GM12878 (cell line): Measurements from ENCODE around the gene CCL4. TPM values are rescaled to one million over a fixed set of nuclear protein-coding genes. Genes with fewer than 3 reads are reported as not detected.

ENCODE experiments used
- ASH2L ChIP-seq: fragments of 300-600, 200-600 bp; sonication (generic); IDR thresholded peaks from 2 replicates; pipeline ENCODE4 v1.6.1; 2017; ENCODE audit warnings: low read depth, mild to moderate bottlenecking, borderline replicate concordance
- CBFB ChIP-seq: IDR thresholded peaks from 2 replicates; pipeline ENCODE4 v1.6.1; 2016; ENCODE audit warnings: antibody characterized with exemption, low read depth
- CBX5 ChIP-seq: sonication (generic); IDR thresholded peaks from 2 replicates; pipeline ENCODE4 v1.6.1; 2016; ENCODE audit warnings: low read depth, moderate library complexity, mild to moderate bottlenecking, inconsistent platforms
- CEBPB ChIP-seq, 2 experiments: fragments of 150-350 bp in 1 of 2; IDR thresholded peaks; 2 replicates each; pipeline ENCODE4 v1.6.1; 2012 to 2014; ENCODE audit warnings: low read depth in 2 of 2, low read length in 2 of 2, borderline replicate concordance in 1 of 2, inconsistent platforms in 1 of 2
- CHD4 ChIP-seq: fragments of 200-600 bp; sonication (generic); IDR thresholded peaks from 2 replicates; pipeline ENCODE4 v1.6.1; 2016; ENCODE audit warnings: mild to moderate bottlenecking
- ESRRA ChIP-seq: IDR thresholded peaks from 2 replicates; pipeline ENCODE4 v1.6.1; 2012; ENCODE audit warnings: mild to moderate bottlenecking, low read length, improper control_type of control experiment
- ETV6 ChIP-seq, 2 experiments: fragments of 450-650 bp in 1 of 2; IDR thresholded peaks in 1 of 2; conservative IDR thresholded peaks in 1 of 2; 2 replicates each; pipeline ENCODE4 v1.6.1; 2014; ENCODE audit warnings: antibody characterized with exemption in 1 of 2, borderline replicate concordance in 1 of 2, low read depth in 1 of 2, mild to moderate bottlenecking in 1 of 2, moderate library complexity in 1 of 2
- FOS ChIP-seq: IDR thresholded peaks from 3 replicates; pipeline ENCODE4 v1.6.1; 2011; ENCODE audit warnings: borderline replicate concordance; ENCODE audit not compliant: insufficient read length; ENCODE audit errors: extremely low read depth
- HDAC2 ChIP-seq: fragments of 200-600 bp; sonication (generic); IDR thresholded peaks from 2 replicates; pipeline ENCODE4 v1.6.1; 2017
- IKZF2 ChIP-seq, 2 experiments: fragments of 450-650 bp; IDR thresholded peaks; 2 replicates each; pipeline ENCODE4 v1.6.1; 2017; ENCODE audit warnings: mild to moderate bottlenecking in 2 of 2, moderate library complexity in 2 of 2
- IRF4 ChIP-seq: IDR thresholded peaks from 2 replicates; pipeline ENCODE4 v1.6.1; 2011; ENCODE audit warnings: low read depth, low read length
- IRF5 ChIP-seq: fragments of 450-650 bp; IDR thresholded peaks from 2 replicates; pipeline ENCODE4 v1.6.1; 2017; ENCODE audit warnings: borderline replicate concordance
- KAT2A ChIP-seq: conservative IDR thresholded peaks from 2 replicates; pipeline ENCODE4 v1.6.1; 2011; ENCODE audit warnings: low read depth, low read length; ENCODE audit not compliant: control insufficient read depth
- MYC ChIP-seq: IDR thresholded peaks from 2 replicates; pipeline ENCODE4 v1.6.1; 2011; ENCODE audit warnings: mild to moderate bottlenecking, low read length, moderate library complexity, inconsistent platforms; ENCODE audit not compliant: insufficient read depth, insufficient replicate concordance, insufficient read length, severe bottlenecking
- NR2C1 ChIP-seq: fragments of 450-650 bp; IDR thresholded peaks from 2 replicates; pipeline ENCODE4 v1.6.1; 2017; ENCODE audit warnings: antibody characterized with exemption, mild to moderate bottlenecking, moderate library complexity
- NR2C2 ChIP-seq: IDR thresholded peaks from 2 replicates; pipeline ENCODE4 v1.6.1; 2011; ENCODE audit warnings: borderline replicate concordance, low read depth; ENCODE audit not compliant: control insufficient read depth, insufficient read length
- NR2F1 ChIP-seq: fragments of 450-650 bp; conservative IDR thresholded peaks from 2 replicates; pipeline ENCODE4 v1.6.1; 2017; ENCODE audit warnings: mild to moderate bottlenecking
- PAX5 ChIP-seq: IDR thresholded peaks from 2 replicates; pipeline ENCODE4 v1.6.1; 2011; ENCODE audit warnings: low read depth, low read length, borderline replicate concordance
- POLR2AphosphoS5 ChIP-seq: IDR thresholded peaks from 2 replicates; pipeline ENCODE4 v1.6.1; 2011; ENCODE audit warnings: mild to moderate bottlenecking, low read length, inconsistent platforms
- RAD51 ChIP-seq: fragments of 450-650 bp; IDR thresholded peaks from 2 replicates; pipeline ENCODE4 v1.6.1; 2016; ENCODE audit warnings: moderate library complexity, mild to moderate bottlenecking, inconsistent platforms
- RBBP5 ChIP-seq: fragments of 200-600 bp; sonication (generic); conservative IDR thresholded peaks from 2 replicates; pipeline ENCODE4 v1.6.1; 2016
- REST ChIP-seq: IDR thresholded peaks from 2 replicates; pipeline ENCODE4 v1.6.1; 2012; ENCODE audit warnings: mild to moderate bottlenecking, low read depth, low read length
- TAF1 ChIP-seq: IDR thresholded peaks from 2 replicates; pipeline ENCODE4 v1.6.1; 2011; ENCODE audit warnings: mild to moderate bottlenecking, low read depth, low read length, borderline replicate concordance
- TBL1XR1 ChIP-seq: IDR thresholded peaks from 2 replicates; pipeline ENCODE4 v1.6.1; 2012; ENCODE audit warnings: low read depth, low read length, improper control_type of control experiment
- TCF3 ChIP-seq: IDR thresholded peaks from 2 replicates; pipeline ENCODE4 v1.6.1; 2012; ENCODE audit warnings: low read depth, mild to moderate bottlenecking, low read length, borderline replicate concordance; ENCODE audit not compliant: insufficient read depth
- ZNF217 ChIP-seq: fragments of 450-650 bp; IDR thresholded peaks from 2 replicates; pipeline ENCODE4 v1.6.1; 2017; ENCODE audit warnings: antibody characterized with exemption, mild to moderate bottlenecking
- ZNF24 ChIP-seq: fragments of 450-650 bp; IDR thresholded peaks from 2 replicates; pipeline ENCODE4 v1.6.1; 2017; ENCODE audit warnings: antibody characterized with exemption, mild to moderate bottlenecking
- polyA plus RNA-seq, 11 experiments: library from polyadenylated mRNA; depleted of rRNA in 4 of 11; unstranded in 6 of 11; stranded (reverse) in 5 of 11; fragments of >200 nt; fragmentation: Nextera tagmentation in 4 of 11; fragmentation: Illumina TruSeq in 1 of 11; extraction: Ambion mirVana in 4 of 11; extraction: Trizol in 1 of 11; gene quantifications; 1 replicate in 1 of 11; 2 replicates in 10 of 11; pipeline versions ENCODE4 v1.2.1 to v1.2.3, GENCODE V29; 2011 to 2016; ENCODE audit warnings: inconsistent platforms in 2 of 11, missing spikeins in 2 of 11, low read depth in 1 of 11
- total RNA-seq, 4 experiments: library from RNA; depleted of rRNA in 3 of 4; stranded (reverse); fragments of >200 nt in 3 of 4; fragmentation: Illumina TruSeq in 1 of 4; extraction: Trizol in 1 of 4; gene quantifications; 2 replicates each; pipeline versions ENCODE4 v1.2.1 to v1.2.3, GENCODE V29; 2013 to 2021

The CCL4 gene
- total and polyA plus RNA-seq, 10 of the 15 experiments (the other 5 are each of a cell fraction or from before 2014, with no cell fraction given), result 18.7 to 741 (median 79.4) TPM

- TF ChIP-seq MYC (no peak), CEBPB (IDR thresholded peaks at IDR 0.05; ENCODE audit: borderline replicate concordance in 1 of 2, low read depth in 2 of 2, low read length in 2 of 2) (no peak), TCF3 (no peak), FOS (no peak), CBFB (no peak), ZNF24 (no peak), REST (no peak), TBL1XR1 (0 out of 2 replicates have a peak, but pooled peaks have one; percentile 69), CBX5 (no peak), IRF5 (no peak), CHD4 (no peak), NR2F1 (peak; percentile 39), KAT2A (no peak), RBBP5 (no peak), ZNF217 (0 out of 2 replicates have a peak, but pooled peaks have one; percentile 31), NR2C2 (no peak), PAX5 (0 out of 2 replicates have a peak, but pooled peaks have one; percentile 10), RAD51 (no peak), IKZF2 (IDR thresholded peaks at IDR 0.05) (peak; percentile 84), TAF1 (no peak), IRF4 (peak; percentile 6), ETV6 (conservative IDR thresholded peaks at IDR 0.05 in 1 of 2, IDR thresholded peaks at IDR 0.05 in 1 of 2; ENCODE audit: borderline replicate concordance in 1 of 2, low read depth in 1 of 2) (peak in 1 of 2 experiments; percentile 72; a peak in 2 of 4 replicates), POLR2AphosphoS5 (no peak), NR2C1 (no peak), ESRRA (no peak), ASH2L (no peak), HDAC2 (no peak)
Measured at GRCh38 chr17:36117505-36118382, 14.1 kb downstream of the CCL4 start (continued).
